ENCODE measurements around the gene RDH12.
"Not testable (repeated sequence)": the region's sequence is repeated elsewhere in the genome, so short reads cannot be mapped to it uniquely, and the experiment has no call there.

RDH12 gene

GRCh38 chr14:67705211-67705610, 3.5 kb downstream of the RDH12 start:
- DNase-seq, result no peak

- DNase-seq, result not testable (repeated sequence)
These were observed 7.7 kb downstream of the RDH12 start for GRCh38 chr14:67709346-67709745.

GRCh38 chr14:67709796-67710195, 8.1 kb downstream of the RDH12 start:
- DNase-seq, result not testable (repeated sequence)

GRCh38 chr14:67710209-67710608, 8.5 kb downstream of the RDH12 start:
- DNase-seq, result no peak

- DNase-seq, result no peak
These were observed 15.4 kb downstream of the RDH12 start for GRCh38 chr14:67717048-67717447.

- DNase-seq, result no peak
These were observed 16.6 kb downstream of the RDH12 start for GRCh38 chr14:67718265-67718664.

GRCh38 chr14:67719385-67719784, 17.7 kb downstream of the RDH12 start:
- DNase-seq, result not testable (repeated sequence)

- no peak for DNase-seq
These were observed 18.2 kb downstream of the RDH12 start for GRCh38 chr14:67719866-67720265.

- no peak for DNase-seq
These were observed 20.2 kb downstream of the RDH12 start for GRCh38 chr14:67721875-67722274.

- no peak for DNase-seq
These were observed 20.6 kb downstream of the RDH12 start for GRCh38 chr14:67722293-67722692.

- no peak for DNase-seq
These were observed 23.5 kb downstream of the RDH12 start for GRCh38 chr14:67725171-67725570.

- DNase-seq, result no peak
These were observed 25.7 kb downstream of the RDH12 start for GRCh38 chr14:67727361-67727760.

GRCh38 chr14:67728258-67728657, 26.6 kb downstream of the RDH12 start:
- no peak for DNase-seq

GRCh38 chr14:67729072-67729885, 27.6 kb downstream of the RDH12 start:
- DNase-seq, result no peak

- no peak for DNase-seq
These were observed 31.9 kb downstream of the RDH12 start for GRCh38 chr14:67733616-67734015.

- DNase-seq, result no peak
These were observed 33.0 kb downstream of the RDH12 start for GRCh38 chr14:67734675-67735074.

GRCh38 chr14:67735336-67736147, 33.9 kb downstream of the RDH12 start:
- no peak for DNase-seq

GRCh38 chr14:67736771-67737170, 35.1 kb downstream of the RDH12 start:
- no peak for DNase-seq

GRCh38 chr14:67738740-67739504, 37.2 kb downstream of the RDH12 start:
- no peak for DNase-seq

- DNase-seq, result no peak
These were observed 42.4 kb downstream of the RDH12 start for GRCh38 chr14:67744046-67744445.

GRCh38 chr14:67746927-67747326, 45.2 kb downstream of the RDH12 start:
- DNase-seq, result peak in 1 of 5 donors; percentile 22

GRCh38 chr14:67748312-67748711, 46.6 kb downstream of the RDH12 start:
- DNase-seq, result no peak

Data from T-helper 1 cell (primary cell).